ENCODE measurements around the gene SMC5. TPM values are rescaled to one million over a fixed set of nuclear protein-coding genes. Genes with fewer than 3 reads are reported as not detected.
"Not testable (repeated sequence)": the region's sequence is repeated elsewhere in the genome, so short reads cannot be mapped to it uniquely, and the experiment has no call there.

Gene SMC5
- total RNA-seq, 1 experiment from 2014 or later: 15.3 TPM

DNA sequence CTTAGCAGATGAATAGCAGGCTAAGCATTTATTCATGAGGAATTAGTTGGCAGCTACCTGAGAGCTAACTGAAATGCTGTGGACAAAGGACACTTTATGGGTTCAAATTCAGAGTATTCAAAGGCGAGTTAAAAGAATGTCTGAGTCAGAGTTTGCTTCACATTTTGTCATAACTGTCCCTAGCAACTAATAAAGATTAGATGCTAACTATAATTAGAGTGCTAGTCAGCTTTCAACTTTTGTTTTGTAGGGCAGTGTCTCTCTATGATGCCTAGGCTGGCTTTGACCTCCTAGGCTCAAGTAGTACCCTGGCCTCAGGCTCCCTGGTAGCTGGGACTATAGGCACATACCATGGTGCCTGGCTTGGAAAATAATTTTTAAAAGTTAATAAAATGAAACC is 4.6 kb downstream of the SMC5 start:
- DNase-seq (ENCODE audit: low spot score): no peak

DNA sequence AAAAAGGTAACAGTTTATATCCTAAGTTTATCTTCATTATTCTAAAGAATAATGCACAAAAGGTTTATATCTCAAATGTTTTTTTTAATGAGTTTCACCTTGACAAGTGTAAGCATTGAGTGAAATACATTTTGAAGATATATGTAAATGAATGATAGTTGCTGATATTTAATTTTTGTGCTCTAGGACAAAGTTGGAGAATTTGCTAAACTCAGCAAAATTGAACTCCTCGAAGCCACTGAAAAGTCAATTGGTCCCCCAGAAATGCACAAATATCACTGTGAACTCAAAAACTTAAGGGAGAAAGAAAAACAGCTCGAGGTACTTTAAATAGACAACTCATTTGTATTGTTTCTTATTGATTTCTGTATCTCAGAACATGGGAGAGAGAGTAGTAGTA is 19.5 kb downstream of the SMC5 start:
- DNase-seq (ENCODE audit: low spot score): no peak

DNA sequence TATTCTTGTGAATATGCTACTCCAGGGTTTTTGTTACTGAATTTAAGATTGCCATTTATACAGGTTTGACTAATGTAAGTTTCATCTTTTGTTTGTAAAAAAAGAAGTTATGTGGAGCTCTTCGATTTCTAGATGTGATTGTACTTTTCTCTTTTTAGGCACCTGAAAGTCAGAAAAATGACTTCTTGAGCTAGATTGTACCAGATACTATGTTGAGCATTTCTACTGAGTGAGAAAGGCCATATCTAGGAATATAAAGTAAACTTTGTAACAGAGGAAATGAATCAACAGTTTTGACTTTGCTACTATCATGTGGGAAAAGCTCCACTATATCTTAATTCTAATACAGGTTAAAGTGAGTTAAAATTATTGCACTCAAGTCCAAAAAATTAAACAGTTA is 25.1 kb downstream of the SMC5 start:
- DNase-seq (ENCODE audit: low spot score): no peak

DNA sequence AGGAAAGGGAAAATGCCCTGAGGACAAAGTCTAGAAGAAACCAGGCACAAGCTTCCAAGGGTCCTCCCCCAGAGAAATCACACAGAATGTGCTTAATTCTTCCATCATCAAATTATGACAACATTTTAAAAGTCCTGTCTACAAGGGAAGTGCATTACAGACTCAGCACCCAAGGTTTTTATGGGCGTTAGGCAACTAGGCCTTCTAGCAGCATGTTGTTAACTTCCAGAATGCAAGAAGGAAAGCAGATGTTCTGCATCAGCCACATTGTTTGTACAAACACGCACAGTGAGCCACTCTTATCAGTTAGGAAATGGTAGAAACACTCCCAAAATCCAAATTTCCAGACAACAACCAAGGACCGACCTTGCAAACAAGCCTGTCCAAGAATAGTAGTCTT is 26.5 kb downstream of the SMC5 start:
- DNase-seq (ENCODE audit: low spot score): no peak

DNA sequence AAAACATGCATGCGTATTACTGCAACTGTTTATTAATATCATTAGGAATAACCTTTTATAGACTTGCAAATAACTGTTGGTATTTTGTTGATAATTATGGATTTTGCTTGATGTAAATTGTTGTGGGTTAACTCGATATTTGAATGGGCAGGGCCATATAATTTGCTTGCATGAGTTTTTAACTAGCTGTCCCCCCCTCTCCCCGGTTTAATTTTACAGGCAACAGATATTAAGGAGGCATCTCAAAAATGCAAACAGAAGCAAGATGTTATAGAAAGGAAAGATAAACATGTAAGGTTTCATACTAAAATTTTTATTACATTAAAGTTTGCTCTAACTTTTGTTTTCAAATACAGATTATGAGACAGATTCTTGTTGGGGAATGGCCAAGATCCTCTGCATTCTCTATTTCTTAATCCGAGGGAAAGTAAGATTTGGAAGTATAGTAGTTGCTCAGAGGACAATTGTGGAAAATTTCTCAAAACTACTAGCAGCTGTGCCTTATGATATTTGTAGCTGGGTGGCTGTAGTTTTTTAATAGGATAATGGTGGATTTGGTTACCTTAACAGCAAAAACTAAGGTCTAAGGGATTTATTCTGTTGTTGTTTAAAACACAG is 27.3 kb downstream of the SMC5 start:
- no peak for DNase-seq (ENCODE audit: low spot score)

DNA sequence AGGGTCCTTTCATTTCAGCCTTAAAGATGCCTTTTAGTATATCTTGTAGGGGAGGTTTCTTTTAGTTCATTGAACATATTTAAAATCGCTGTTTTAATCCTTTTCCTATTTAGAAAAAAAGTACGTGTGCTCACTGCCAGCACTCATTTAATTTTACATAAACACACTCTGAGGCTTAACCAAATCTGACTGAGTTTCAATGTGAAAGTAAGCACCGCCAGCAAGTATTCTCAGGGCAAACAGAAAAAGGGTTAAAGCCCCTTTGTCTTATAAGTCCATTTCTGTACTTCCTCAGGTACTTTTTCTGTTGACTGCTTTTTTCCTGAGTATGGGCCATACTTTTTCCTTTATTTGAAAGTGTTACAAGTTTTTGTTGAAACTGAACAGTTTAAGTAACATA is 31.8 kb downstream of the SMC5 start:
- no peak for DNase-seq (ENCODE audit: low spot score)

DNA sequence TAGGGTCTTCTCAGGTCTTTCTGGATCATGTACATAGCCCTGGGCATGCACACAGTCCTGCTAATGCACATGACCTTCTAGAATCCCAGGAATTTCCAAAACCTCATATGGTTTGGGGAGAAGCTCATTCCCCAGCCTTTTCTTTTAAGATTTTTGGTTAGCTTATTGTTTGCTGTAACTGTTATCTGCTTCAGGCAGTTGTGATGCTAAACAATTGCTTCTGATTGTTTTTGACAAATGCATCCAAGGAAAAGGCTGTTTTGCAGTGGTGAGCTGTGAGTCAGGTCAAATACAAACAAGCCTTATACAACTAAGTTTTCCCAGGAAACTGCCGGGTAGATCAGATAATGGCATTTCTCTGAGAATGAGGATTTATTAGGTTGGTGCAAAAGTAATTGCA is 32.7 kb downstream of the SMC5 start:
- no peak for DNase-seq (ENCODE audit: low spot score)

DNA sequence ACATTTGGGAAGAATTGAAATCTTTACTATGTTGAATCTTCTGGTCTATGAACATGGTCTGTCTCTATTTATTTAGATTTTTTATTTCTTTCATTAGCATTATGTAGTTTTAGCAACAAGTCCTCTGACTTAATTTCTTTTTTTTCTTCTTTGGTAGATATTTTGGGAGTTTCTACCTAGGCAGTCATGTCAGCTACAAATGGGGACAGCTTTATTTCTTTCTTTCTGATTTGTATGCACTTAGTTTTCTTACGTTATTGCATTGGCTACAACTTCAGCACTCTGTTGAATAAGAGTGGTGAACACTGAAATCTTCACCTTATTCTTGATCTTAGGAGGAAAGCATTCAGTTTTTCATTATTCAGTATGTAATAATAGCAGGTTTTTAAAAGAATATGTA is 33.5 kb downstream of the SMC5 start:
- no peak for DNase-seq (ENCODE audit: low spot score)

DNA sequence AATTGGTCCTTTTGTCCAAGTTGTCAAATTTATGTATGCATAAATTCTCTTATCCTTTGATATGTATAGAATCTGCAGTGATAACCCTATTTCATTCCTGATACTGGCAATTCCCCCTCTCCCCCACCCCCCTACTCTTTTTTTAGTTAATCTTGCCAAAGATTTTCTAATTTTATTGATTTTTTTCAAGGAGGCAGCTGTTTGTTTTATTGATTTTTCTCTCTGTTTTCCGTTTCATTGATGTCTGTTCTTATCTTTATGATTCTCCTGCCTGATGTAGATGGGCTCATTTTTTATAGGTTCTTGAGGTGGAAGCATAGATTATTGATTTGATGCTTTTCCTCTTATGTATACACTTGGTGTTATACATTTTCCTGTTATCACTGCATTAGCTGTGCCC is 34.4 kb downstream of the SMC5 start:
- DNase-seq (ENCODE audit: low spot score): no peak

DNA sequence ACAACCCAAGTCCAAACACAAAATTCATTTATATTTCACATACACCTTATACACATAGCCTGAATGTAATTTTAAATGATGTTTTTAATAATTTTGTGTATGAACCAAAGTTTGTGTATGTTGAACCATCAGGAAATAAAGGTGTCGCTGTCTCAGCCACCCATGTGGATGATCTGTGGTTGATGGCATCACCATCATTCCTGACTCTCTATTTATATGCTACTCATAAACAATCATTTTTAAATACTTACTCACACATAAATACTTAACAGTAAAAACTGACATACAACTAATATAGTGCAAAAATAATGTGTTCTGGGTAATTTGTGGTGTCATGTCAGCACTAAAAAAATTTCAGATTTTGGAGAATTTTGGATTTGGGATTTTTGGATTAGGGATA is 38.4 kb downstream of the SMC5 start:
- no peak for DNase-seq (ENCODE audit: low spot score)

DNA sequence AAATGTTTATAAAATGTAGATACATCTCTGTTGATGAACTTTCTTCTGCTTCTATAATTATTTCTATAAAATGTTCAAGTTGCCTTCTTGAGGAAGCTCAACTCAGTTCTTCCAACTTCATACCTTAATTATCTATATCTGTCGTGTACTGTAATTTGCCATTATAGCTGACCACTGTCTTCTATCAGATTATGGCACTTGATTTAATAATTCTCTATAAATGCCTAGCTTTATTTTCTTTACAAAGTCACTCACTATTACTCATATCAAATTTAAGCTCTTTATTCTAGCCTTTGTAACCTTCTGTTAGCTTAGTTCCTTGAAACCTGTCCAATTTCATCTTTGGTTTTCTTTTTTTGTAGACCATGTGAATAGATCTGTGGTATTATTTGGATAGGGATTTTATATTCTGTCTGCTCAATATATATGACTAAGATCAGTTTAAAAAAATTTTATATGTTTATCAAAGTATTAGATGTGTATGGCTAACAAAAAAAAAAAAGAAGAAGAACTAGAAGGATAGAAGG is 39.5 kb downstream of the SMC5 start:
- no peak for DNase-seq (ENCODE audit: low spot score)

DNA sequence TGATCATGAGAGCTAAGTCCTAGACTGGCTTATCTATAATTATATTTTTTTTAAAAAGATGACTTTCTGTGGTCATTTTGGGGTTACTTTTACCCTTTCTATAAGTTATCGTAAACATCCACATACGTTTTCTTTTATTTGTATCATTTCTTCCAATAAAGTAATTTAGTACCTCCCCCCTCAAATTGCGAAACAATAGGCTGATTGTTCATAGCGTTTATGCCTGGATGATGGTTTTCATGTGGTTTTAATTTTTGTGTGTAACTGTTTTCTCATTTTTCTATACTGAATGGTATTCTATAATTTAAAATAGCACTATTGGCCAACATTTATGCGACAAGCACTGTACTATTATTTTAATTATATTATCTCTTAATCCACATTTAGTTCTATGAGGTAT is 44.5 kb downstream of the SMC5 start:
- no peak for DNase-seq (ENCODE audit: low spot score)

DNA sequence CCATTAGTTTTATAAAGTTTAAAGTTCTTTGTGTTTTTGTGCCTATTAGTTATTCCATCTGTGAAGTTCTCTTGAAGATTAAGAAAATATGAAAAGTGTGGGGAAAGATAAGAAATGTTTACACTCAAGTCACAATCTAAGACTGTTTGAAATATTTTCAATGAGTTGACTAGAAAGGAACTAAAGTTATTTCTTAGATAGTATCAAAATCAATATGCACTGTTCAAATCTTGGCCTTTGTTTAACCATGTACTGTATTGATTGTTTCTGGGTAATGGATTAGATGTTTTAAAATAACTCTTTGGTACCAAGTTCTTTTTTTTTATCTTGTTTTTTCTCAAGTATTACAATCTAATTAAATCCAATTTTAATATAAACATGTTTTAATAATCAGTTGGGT is 46.0 kb downstream of the SMC5 start:
- DNase-seq (ENCODE audit: low spot score): no peak

DNA sequence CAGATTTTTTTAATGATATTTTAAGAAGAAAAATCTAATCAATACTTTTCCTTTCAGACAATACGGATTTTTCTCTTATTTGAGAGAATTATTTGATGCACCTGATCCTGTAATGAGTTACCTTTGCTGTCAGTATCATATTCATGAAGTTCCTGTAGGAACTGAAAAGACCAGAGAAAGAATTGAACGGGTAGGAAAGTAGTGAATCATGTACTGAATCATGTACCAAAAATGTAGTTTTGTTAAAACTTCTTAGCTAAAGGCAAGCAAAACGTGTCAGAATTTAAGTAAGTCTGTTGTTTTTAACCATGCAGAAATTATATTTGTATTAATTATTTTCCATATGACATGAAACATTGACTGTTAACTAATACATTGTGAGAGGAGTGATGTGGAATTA is 56.6 kb downstream of the SMC5 start:
- DNase-seq (ENCODE audit: low spot score): no peak

DNA sequence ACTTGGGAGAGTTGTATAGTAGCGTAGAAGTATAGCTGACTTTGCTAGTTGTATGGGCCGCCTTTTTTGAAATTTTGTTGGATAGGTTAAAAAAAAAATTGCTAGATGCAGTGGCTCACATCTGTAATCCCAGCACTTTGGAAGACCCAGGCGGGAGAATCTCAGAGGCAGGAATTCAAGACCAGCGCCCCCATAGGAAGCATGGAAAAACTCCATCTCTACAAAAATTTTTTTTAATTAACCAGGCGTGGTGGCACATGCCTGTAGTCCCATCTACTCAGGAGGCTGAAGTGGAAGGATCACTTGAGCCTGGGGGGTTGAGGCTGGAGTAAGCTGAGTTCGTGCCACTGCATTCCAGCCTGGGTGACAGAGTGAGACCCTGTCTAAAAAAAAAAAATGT is 59.2 kb downstream of the SMC5 start:
- DNase-seq (ENCODE audit: low spot score): no peak

DNA sequence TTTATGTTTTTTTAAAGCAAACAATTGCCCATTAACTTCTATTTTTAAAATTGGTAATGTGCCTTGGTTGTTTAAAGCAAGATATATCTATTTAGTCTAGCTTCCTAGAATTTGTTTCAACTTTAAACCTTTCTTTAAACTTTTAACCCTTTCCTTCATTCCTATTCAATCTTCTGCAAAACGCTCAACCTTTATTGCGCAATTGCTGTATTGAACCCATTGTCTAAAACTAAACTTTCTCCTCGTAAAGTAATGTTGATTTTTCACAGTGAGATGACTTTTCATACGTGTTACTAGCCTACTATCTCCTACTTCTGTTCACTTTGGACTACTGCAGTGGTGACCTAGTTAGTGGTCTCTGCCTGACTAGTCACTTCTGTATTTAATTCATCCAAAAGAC is 63.3 kb downstream of the SMC5 start:
- no peak for DNase-seq (ENCODE audit: low spot score)

DNA sequence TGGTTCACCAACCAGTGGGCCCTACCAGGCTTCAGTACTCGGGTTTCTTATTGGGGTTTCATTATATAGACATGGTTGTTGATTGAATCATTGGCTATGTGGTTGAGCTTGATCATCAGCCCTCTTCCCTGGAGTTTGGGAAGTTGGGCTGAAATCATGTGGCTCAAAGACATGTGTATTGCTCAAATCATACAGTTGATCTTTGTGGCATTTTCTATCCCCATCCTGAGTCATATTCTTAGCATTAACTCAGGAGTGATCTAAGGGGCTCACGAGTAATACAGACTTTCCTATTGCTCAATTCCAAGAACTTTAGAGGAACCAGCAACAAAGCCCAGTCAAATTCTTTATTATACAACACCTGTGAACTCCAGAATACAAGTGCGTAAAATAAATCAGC is 66.2 kb downstream of the SMC5 start:
- no peak for DNase-seq (ENCODE audit: low spot score)

DNA sequence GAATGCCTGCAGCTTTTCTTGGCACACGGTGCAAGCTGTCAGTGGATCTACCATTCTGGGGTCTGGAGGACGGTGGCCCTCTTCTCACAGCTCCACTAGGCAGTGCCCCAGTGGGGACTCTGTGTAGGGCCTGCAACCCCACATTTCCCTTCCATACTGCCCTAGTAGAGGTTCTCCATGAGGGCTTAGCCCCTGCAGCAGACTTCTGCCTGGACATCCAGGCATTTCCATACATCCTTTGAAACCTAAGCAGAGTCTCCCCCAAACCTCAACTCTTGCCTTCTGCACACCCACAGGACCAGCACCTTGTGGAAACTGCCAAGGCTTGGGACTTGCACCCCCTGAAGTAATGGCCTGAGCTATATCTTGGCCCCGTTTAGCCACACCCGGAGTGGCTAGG is 69.8 kb downstream of the SMC5 start:
- DNase-seq (ENCODE audit: low spot score): not testable (repeated sequence)

DNA sequence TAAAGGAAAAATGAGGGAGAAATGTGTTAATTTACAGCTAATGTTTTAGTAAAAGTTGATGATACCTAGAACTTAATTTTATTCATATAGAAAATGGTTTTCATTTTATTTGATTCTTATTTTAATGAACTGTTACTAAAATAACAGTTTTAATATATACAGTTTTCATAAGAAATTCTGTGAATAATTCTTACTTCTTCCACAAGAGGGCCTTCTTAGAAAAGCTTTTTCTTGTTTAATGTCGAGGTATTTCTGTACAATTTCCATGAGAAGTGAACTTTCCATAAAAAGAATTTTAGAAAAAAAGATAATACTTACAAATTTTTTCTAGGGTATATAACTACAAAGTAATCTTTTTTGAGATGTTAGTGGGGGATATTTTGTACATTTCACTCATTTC is 81.8 kb downstream of the SMC5 start:
- DNase-seq (ENCODE audit: low spot score): peak; percentile 22

DNA sequence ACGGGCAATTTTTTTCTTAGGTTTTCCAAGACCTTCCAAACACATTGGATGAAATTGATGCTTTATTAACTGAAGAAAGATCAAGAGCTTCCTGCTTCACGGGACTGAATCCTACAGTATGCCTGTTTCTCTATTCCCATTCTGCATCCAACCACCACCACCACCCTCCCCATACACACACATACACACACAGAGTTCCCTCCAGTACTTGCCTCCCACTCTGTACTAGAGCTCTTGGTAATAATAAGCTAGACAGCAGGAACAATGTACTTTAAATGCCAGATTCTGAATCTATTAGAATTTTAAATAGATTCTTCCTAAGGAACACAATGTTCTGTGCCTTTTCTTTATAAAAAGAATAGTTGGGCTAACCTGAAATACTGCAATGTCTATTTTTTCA is 88.3 kb downstream of the SMC5 start:
- DNase-seq (ENCODE audit: low spot score): no peak

DNA sequence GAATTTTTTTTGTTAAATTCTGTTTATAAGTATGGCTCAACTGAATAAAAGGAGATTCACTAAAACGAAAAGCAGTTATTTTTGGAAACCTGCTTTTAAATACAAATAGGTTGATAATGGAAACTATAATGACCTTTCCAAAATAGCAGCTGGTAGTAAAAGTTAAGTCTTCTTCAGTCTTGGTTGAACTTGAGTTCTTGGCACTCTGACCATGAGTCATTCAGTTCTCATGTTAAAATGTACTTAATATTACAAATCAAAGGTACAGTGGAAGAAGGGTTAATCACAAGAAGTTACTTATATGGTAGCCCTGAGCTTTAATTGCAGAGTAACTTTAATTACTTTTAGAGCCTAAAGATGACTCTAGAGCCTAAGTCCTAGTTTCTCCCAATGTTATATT is 93.6 kb downstream of the SMC5 start:
- no peak for DNase-seq (ENCODE audit: low spot score)

DNA sequence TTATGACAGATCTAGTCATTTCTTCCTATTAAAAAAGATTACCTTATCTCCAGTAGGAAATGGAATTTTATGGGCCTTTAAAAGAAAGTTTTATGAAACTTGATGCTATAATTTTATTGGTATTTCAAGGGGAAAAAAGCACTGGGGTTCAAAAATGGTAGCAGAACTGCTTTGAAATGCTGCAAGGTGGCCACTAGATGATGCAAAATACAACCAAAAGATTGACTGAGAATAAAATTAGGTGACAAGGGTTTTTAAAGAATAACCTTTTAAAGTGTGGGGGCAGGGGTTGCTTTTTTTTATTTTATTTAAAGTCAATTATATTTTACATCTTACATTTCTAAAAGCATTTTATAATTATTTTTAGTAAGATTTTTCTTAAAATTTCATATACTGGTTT is 94.0 kb downstream of the SMC5 start:
- DNase-seq (ENCODE audit: low spot score): peak; percentile 13

DNA sequence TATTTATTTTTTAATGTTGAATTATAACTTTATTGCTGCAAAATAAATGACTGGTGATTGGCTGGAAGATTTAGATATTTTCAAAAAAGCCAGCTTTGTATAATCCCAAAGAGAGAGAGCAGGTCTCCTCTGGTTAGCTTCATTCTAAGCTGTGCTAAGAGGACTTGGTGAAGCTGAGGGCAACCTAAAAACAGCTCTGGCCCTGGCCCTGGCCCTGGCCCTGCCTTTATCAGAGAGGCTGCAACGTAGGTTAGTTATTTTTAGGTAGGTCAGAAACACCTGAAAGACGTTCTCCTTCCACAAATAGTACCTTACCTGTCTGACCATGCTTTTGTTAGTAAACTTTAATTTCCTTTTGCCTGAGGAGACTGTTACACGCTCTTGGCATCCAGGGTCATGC is 97.0 kb downstream of the SMC5 start:
- no peak for DNase-seq (ENCODE audit: low spot score)

DNA sequence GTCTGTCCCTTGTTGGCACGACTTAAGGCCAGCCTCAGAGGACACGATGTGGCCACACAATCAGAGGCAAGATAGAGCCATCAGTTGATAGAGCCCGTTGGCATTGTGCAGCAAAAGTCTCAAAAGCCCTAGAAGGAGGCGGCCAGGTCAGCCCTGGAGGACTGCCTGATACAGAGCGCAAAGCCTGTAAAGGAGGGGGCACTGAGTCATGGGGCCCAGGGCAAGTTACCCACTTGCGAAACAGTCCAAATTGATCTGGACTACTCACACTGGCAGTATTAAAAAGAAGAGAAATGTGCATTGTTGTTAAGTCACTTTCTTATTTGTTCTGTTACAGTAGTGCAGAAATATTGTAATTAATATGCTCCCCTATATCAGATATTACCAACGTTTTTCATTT is 104.2 kb downstream of the SMC5 start:
- no peak for DNase-seq (ENCODE audit: low spot score)

DNA sequence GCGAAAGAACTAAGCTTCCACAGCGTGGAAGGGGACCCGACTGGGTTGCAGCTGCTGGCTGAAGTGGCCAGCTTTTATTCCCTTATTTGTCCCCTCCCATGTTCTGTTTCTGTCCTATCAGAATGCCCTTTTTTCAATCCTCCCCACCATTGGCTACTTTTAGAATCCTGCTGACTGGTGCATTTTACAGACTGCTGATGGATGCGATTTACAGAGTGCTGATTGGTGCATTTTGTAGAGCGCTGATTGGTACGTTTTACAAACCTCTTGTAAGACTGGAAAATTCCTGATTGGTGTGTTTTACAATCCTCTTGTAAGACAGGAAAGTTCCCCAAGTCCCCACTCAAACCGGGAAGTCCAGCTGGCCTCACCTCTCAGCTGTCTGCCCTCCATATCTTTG is 105.0 kb downstream of the SMC5 start:
- no peak for DNase-seq (ENCODE audit: low spot score)
